ENCODE data around the gene CD300C.

DNA sequence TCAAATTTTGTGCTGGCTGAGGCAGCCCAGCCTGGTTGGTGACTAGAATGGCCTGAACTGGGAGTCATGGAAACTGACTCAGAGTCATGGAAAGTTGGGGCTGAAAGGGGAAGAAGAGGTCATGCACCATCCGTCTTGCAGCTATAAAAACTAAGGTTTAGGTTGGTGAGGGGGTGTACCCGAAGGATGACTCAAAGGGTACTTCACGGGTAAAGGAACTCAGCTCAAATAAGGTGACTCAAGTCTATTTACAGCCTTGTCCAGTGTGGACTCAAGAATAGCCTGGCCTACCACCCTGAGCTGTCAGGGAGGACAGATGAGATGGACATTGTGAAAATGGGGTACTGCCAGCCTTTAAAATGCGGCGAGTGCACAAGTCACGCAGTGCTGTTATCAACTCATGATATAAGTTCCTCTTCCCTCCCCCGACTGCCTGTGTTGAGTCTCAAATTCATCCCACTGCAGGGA lies 33.3 kb downstream of the CD300C start:
- TF ChIP-seq POLR2AphosphoS5 (IDR thresholded peaks at IDR 0.05; ENCODE audit: insufficient read depth in 1 of 2, low read depth in 1 of 2), result no peak
- TF ChIP-seq, protein P1, sequence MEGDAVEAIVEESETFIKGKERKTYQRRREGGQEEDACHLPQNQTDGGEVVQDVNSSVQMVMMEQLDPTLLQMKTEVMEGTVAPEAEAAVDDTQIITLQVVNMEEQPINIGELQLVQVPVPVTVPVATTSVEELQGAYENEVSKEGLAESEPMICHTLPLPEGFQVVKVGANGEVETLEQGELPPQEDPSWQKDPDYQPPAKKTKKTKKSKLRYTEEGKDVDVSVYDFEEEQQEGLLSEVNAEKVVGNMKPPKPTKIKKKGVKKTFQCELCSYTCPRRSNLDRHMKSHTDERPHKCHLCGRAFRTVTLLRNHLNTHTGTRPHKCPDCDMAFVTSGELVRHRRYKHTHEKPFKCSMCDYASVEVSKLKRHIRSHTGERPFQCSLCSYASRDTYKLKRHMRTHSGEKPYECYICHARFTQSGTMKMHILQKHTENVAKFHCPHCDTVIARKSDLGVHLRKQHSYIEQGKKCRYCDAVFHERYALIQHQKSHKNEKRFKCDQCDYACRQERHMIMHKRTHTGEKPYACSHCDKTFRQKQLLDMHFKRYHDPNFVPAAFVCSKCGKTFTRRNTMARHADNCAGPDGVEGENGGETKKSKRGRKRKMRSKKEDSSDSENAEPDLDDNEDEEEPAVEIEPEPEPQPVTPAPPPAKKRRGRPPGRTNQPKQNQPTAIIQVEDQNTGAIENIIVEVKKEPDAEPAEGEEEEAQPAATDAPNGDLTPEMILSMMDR (IDR thresholded peaks at IDR 0.05), result no peak
- no peak for TF ChIP-seq POLR2A (IDR thresholded peaks at IDR 0.05)

Measured in vagina (tissue), 2 donors.